HG02610 (cell line): ENCODE data around the gene DOCK7.
"Not testable (repeated sequence)": the region's sequence is repeated elsewhere in the genome, so short reads cannot be mapped to it uniquely, and the experiment has no call there.

Experiments
- ATAC-seq: cut with Tn5 transposase; IDR thresholded peaks from one replicate; pipeline ENCODE4 v1.9.1; 2021; ENCODE audit warnings: mild to moderate bottlenecking, moderate library complexity; ENCODE audit not compliant: unreplicated experiment

Gene DOCK7

GRCh38 chr1:62693123-62693522 lies 4.9 kb upstream of the DOCK7 start:
- ATAC-seq = no peak

DNA sequence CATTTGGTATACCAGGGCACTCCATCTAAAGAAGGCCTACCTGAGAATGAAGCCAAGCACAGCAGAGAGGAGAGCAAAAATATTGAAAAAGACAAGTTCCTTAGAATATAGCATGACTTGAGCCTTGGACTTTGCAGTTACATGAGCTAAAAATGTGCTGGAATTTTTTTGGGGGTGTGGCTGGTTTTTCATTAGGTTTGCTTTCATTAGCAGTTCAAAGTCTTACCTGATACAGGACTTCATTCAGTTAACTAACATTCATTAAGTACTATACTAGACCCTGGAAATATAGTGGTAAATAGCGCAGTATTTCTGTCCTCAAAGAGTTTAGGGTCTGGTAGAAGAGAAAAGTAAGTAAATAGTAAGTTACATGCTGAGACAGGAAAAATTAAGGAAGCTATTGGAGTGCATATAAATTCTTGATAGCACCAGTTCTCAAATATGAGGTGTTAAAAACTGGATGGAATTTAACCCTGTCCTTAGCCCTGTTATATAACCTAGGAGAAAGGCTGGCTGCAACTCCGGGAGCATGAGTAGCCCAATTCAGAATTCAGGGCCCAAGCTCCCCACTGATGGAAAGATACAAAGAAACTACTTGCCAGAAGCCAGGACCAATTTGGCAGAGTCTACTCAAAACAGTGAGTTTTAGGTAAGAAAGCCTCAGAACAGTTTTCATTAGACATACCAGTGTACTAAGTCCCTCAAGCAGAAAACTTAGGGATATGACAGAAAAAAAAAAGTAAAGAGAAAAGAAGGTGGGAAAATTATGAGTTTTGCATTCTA lies 3.1 kb upstream of the DOCK7 start:
- no peak for ATAC-seq

- no peak for ATAC-seq
These were observed 1.3 kb upstream of the DOCK7 start for GRCh38 chr1:62689524-62689923.

- ATAC-seq = no peak
These were observed 500 bp upstream of the DOCK7 start for GRCh38 chr1:62688687-62689085.

GRCh38 chr1:62687421-62687902 lies 724 bp downstream of the DOCK7 start:
- ATAC-seq = peak; percentile 22

GRCh38 chr1:62686822-62687221 lies 1.4 kb downstream of the DOCK7 start:
- ATAC-seq = no peak

DNA sequence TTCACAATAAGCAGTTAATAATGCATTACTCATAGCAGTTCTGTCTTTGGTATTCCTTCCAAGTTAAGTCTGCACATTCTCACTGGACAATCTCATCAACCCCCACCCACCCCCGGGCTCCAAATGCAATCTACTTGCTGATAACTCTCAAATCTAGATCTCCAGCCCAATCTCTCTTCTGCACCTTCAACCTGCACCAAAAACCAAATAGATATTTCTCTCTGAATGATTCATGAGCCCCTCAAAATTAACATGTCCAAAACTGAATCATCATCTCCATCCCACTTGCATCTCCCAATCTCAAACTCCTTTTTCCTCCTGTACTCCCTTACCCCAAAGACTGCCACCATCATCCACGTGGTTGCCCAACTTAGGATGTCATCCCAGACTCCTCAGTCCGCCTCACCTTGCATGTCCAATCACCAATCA lies 2.7 kb downstream of the DOCK7 start:
- no peak for ATAC-seq

- ATAC-seq = no peak
These were observed 5.7 kb downstream of the DOCK7 start for GRCh38 chr1:62682531-62682930.

DNA sequence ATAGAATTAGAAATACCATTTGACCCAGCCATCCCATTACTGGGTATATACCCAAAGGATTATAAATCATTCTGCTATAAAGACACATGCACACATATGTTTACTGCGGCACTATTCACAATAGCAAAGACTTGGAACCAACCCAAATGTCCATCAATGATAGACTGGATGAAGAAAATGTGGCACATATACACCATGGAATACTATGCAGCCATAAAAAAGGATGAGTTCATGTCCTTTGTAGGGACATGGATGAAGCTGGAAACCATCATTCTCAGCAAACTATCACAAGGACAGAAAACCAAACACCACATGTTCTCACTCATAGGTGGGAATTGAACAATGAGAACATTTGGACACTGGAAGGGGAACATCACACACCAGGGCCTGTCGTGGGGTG lies 7.2 kb downstream of the DOCK7 start:
- ATAC-seq = not testable (repeated sequence)

- not testable (repeated sequence) for ATAC-seq
These were observed 10.4 kb downstream of the DOCK7 start for GRCh38 chr1:62677822-62678221.

GRCh38 chr1:62676611-62677356 lies 11.4 kb downstream of the DOCK7 start:
- no peak for ATAC-seq

- no peak for ATAC-seq
These were observed 14.6 kb downstream of the DOCK7 start for GRCh38 chr1:62673629-62674028.

GRCh38 chr1:62672029-62672428 lies 16.2 kb downstream of the DOCK7 start:
- ATAC-seq = no peak

DNA sequence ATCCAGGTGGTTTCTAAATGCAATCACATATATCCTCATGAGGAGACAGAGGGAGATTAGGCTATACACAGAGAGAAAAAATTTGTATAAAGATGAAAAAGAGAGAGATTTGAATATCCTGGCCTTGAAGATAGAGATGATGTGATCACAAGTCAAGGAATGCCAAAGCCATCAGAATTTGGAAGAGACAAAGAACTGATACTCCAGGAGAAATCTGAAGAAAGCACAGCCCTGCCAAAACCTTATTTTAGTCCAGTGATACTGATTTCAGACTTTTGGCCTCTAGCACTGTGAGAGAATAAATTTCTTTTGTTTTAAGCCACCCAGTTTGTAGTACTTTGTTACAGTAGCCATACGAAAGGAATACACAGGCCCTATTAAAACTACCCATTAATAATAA lies 33.4 kb downstream of the DOCK7 start:
- ATAC-seq = no peak

DNA sequence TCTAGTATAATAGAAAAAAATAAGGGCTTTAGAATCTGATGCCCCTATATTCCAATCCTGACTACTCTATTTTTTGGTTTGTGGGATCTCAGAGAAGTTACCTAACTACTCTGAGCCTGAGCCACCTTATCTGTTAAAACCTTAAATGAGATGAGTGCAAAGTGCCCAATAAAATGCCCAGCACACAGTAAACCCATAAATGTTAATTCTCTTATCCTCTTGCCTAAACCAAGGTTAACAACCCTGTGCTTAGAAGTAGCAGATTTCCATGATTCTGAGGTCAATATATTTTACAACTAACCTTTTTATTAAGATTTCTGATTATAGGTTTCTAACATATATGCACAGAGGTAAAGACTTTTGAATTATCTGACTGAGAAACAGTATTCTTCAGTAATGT lies 35.8 kb downstream of the DOCK7 start:
- no peak for ATAC-seq

GRCh38 chr1:62643283-62643682 lies 44.9 kb downstream of the DOCK7 start:
- ATAC-seq = no peak

DNA sequence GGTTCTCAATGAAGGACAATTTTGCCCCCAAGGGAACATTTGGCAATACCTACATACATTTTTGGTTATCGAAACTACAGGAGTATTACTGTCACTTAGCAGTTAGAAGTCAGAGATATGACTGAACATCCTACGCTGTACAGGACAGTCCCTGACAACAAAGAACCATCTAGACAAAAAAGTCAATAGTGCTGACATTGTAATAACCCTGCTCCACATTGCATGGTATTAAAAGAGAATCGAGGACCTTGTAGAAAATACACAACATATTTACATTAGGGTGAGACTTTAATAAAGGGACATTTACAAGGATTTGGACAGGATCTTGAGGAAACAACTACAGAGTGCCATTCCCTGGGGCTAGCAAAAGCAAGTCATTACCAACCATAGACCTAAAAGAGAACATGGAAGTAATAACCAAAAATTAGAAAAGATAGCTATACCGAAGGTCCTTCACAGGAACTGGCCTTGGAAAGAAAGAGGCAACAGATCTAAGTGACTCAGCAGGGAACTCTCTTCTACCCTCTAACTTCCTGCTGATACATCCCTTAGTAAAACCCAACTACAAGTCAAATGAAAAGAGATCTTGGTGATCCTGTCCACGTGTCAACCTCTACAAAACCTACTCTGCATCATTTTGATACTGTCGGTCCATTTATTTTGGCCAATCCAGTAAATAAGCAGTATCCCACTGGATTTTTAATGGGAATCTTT lies 50.6 kb downstream of the DOCK7 start:
- ATAC-seq = no peak

DNA sequence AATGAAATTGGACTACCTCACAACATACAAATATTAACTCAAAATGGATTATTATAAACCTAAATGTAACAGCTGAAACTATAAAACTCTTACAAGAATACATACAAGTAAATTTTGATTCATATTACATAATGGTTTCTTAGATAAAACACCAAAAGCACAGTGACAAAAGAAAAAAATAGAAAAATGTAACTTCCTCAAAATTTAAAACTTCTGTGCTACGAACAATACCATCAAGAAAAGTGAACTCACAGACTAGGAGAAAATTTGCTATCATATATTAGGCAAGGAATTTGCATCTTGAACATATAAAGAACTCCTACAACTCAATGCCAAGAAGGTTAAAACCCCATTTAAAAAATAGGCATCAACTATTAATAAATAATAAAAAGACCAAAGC lies 59.7 kb downstream of the DOCK7 start:
- ATAC-seq = no peak

DNA sequence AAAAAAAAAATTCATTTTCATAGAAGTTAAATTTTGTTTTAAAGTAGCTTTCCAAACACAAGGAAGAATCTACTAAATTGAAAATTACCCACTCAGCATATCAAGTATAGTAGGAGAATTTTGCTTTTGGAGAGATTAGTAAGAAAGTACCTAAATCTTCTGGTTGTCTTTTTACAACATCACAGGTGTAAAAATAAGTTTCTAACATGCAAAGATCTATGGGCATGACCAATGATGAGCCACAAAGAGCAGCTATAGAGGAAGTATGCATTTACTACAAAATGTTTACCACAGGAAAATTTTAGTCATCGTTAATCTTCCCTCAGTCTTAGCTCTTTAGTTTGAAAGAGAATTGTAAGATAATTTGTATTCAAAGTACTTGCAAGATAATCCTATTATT lies 62.8 kb downstream of the DOCK7 start:
- peak; percentile 82 for ATAC-seq

GRCh38 chr1:62621907-62622306 lies 66.3 kb downstream of the DOCK7 start:
- ATAC-seq = peak; percentile 94

GRCh38 chr1:62613890-62614289 lies 74.3 kb downstream of the DOCK7 start:
- ATAC-seq = peak; percentile 7
